GDM1 (cell line): ENCODE results near the gene WNT11.

Experiments
- DNase-seq: peaks from one replicate; lab custom pipeline; 2025; lab: John Stamatoyannopoulos, UW

Gene WNT11

DNA sequence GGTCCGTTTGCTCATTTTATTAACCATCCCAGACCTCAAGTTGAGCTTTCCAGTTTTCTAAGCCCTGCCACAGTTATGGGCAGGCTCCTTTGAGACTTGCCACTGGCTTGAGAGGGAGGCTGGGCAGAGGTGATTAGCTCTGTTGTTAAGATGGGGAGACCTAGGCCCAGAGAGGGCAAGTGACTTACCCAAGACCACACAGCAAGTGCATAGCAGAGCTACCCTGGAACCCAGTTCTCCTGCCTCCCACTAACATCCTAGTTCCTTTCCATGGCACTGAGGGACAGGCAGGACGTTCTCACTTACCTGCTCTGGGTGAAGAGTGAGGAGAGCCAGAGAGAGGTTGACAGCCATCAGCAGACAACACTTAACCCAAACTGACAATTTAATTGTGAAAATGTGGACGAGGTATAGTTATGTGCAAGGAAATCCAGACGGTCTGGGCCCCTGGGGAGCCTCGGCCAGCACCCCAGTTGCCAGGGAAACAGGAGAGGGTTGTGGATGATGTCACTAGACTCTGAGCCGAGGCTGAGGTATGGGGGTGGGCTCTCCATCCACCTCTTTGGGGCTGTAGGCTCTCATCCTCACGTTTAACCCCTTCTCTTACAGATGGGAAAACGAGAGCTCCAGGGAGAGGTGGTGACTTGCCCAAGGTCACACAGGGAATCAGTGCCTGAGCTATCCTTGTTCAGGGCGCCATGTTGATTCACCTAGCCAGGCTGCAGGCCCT lies 12.3 kb upstream of the WNT11 start:
- DNase-seq, result no peak

DNA sequence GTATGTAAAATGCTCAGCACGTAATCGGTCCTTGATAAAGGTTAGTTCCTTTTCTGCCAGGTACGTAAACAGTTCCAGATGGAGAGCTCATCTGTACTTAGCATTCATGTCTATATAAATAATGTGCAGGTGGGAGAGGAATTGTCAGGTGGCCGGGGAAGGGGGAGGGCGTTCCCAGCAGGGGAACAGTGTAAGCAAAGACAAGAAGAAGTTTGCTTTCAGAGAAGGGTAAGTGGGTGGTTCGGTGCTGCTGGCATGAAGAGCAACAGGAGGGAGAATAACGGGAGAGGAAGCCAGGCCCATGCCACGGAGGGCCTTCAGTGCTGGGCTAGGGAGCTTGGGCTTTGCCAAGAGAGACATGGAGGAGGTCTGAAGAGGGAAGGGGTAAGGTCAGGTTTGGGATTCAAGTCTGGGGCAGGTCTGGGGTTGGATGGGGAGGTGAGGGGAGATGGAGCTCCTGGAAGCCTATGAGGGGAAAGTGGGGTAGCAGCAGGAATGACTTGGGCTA lies 11.4 kb upstream of the WNT11 start:
- DNase-seq, result no peak

DNA sequence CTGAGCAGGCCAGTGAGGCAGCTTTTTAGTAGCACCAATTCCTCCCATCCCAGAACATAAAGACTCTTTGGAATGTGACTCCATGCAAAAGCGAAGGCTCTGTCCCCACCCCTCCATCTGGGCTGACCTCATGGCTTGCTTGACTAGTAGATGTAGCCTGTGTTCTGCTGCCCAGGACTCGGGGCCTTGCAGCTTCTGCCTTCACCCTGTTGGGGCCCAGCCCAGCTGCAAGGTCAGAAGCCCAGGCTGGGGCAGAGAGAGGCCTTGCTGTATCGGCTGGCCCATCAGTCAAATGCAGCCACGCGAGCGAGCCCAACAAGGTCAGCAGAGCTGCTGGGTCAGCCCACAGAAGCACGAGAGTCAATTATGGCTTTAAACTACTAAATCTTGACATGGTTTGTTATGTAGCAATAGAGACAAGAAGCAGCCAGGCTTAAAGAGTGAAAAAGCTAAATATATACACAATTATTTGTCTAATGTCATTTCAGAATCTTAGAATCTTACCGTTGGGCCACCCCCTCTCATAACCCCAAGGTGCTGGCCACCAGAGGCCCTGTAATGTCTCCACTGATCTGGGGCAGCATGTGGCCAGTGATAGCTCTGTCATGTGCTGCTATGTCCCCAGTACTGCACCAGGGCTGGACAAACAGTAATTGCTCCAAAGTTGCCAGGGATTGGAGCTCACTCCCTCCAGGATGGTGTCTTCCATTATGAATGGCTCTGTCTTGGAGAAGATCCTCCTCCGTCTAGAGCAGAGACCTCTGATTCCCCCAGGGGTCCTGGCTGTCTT lies 10.4 kb upstream of the WNT11 start:
- DNase-seq, result no peak

DNA sequence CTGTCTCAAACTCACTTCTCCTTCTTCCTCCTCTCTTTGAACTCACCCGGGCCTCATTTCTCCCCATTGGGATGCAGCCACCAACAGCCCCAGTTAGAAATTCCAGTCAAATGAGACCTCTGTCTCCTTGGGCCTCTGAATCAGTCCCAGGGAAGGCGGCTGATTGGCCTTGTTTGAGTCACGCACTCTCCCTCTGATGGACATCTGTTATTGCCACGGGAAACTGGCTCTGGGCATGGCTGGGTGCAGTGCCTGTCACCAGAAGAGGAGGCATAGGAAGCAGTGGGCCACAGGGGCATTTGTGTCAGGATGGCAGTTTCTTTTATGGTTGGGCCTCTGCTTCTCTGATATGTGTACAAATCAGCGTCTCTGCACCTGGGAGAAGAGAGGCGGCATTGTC lies 9.6 kb upstream of the WNT11 start:
- DNase-seq, result no peak

DNA sequence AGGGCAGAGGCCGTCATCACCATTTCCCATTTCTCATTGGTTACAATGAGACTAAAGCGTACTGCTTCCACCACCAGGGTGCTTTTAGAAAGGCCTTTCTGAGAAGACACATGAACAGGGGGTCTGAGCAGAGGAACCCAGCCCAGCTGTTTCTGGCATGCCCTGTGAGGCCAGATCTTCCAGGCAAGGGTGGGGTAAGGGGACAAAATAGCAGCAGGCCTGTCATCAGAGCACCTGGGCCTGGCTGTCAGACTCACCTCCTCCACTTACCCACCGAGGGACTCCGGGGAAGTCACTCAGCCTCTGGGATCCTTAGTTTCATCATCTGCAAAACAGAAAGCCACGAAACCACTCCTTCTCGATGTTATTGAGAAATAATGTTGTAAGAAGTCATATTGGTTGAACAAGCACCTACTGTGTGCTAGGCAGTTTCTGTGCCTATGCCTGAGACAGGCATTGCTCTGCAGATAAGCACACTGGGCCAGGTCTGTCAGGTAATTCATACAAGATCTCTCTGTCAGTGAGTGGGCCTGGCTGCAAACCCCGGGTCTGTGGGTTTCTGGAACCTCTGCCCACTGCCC lies 8.8 kb upstream of the WNT11 start:
- no peak for DNase-seq

DNA sequence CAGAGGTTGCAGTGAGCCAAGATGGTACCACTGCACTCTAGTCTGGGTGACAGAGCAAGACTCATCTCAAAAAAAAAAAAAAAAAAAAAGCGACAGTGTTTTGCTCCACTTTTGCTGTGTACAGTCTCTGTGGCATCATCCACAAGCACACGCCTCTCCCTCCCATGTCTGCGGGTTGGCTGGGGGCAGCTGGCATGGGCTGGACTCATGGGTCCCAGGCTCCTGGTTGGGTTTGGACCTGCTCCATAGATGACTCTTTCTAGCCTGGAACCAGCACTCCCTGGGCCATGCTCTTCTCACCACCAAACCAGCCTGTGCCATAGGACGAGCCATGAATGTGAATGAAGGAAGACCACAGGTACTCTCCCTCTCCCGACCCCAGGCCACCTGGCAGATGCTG lies 7.9 kb upstream of the WNT11 start:
- no peak for DNase-seq

DNA sequence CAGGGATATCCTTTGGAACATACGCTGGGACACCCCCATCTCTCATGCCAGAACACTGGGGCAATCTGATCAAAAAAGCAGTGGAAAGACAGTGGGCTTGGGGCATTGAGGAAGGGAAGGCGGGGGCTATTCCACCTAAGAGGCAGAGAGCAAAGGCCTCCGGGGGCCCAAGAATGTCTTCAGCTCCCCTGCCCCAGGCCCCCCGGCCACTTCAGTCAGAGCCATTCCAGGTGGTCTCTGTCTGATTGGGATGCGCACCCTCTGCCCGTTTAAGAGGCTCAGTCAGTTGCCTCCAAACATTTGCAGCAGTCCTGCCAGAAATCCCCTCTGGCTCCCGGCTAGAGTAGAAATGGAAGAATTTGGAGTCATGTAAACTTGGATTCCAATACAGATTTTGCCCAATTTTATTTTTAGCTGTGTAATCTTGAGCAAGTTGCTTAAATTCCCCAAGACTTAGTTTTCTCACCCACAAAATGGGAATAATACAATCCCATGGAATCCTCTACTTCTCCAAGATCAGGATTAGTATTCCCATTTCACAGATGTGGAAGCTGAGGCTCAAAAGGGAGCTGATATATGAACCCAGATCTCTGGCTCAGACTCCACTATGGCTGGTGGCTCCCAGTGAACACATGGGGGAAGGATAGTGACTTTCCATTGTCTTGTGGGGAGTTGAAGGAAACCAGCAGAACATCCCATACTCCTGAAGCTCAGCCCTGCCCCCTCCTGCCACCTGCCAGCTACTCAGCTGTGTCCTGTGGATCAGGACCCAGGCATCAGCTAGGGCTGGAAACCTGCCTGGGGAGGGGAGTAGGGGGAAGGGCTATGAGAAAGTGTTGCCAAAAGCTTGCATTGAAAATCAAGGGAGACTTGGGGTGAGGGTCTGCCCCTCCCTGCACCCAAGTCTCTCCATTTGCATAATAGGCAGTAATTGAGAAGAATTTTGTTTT lies 6.1 kb upstream of the WNT11 start:
- DNase-seq, result no peak

DNA sequence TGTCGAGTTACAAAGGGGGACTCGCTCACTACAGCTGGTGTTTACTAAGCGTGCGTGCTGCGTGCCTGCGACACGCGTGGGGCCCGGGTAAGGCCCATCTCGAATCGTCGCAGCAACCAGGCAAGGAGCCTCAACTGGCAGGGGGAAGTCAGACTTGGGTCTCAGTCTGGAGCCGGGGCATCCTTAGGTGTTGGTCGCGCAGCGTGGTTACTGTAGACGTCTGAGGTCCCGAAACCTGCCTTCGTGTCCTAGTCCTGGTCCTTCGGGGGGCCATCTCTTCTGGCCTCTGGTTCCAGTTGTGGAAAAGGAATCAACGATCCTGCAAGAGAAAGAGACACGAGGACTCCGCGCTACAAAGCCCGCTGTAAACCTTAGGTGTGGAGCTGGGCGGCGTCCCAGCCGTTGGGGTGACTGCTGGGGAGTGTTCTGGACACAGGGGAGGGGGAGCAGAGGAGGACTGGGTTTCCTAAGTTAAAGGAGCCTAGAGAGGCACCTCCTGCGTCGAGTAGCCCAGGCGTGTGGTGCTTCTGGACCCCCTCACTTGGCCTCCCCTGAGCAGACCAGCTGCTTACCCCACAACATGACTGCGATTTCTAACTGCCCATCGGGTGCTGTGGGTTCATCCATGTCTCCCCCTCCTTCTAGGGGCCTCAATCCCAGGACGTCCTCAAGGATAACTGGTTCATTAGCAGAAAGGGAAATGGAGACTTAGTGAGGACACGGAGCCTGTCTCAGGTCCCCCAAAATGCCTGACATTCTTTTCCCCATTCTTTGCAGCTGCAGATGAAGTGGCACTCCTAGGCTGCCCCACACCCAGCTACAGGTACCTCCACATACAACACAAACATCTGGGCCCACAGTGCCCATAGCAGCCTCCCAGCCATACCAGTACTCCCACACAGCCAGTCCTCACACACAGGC lies 4.9 kb upstream of the WNT11 start:
- DNase-seq, result no peak

DNA sequence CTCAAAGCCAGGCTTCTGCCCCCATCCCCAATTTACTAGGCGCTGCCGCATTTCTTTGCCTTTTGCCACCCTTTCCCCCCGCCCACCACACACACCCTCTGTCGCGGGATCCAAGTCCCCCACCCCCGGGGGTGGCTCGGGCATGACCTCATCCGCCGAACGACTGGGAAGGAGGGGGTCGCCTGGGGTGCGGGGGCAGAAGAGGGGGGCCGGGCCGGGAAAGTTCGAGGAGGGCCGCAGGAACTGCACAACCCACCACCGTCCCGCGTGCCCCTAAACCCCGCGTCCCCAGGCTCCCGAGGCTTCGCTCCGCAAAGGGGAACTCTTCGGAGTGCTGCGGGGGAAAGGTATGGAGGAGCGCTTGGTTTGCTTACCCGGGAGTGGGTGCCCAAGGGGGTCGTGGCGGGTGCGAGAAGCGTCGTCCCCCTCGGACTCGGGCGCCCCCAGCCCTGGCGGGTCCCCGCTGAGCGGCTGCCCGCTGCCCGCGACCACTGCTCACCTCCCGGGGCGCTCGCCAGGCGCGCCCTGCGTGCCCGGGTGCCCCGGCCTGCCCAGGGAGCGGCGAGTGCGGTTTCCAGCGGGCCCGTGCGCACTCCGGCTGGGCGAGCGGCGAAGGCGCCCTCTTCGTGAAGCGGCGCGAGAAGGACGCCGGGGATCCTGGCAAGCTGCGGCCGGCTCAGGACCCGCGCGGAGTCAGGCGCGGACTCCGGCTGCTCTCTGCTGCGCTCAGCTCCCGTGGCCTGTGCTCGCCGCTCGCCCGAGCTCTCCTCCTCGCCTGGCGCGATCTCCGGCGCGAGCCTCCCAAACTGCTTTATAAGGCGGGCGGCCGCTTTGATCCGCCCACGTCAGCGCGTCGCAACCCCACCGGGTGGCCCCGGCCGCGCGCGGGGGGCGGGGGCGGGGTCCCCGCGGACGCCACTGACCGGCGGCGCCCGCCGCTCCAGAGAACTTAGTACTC lies 4.0 kb upstream of the WNT11 start:
- peak; percentile 13 for DNase-seq

DNA sequence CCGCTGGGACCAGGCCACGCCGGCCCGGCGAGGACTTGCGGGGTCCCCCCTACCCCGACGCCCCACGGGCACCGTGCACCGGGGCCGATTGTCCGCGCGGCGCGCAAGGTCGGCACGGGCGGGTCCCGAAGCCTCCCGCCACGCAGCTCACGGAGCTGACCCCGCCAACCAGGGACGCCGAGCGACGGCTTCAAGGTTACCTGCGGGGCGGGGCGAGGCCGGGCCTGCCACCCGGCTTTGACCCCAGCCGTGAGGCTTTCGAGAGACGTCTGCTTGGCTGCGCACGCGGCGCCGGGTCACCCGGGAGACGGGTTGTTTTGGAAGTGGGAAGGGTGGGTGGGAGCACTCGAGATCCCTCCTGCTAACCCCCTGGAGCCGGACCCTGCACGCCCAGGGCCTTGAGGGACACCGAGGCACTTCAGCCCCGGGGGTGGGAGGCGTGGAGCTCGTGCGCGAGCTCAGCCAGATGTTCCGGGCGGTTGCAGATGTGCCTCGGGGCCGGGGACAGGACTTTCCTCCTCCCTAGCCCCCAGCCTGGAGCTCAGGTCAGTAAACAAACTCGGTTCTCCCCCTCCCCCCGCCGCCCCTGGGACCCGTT lies 3.2 kb upstream of the WNT11 start:
- no peak for DNase-seq

DNA sequence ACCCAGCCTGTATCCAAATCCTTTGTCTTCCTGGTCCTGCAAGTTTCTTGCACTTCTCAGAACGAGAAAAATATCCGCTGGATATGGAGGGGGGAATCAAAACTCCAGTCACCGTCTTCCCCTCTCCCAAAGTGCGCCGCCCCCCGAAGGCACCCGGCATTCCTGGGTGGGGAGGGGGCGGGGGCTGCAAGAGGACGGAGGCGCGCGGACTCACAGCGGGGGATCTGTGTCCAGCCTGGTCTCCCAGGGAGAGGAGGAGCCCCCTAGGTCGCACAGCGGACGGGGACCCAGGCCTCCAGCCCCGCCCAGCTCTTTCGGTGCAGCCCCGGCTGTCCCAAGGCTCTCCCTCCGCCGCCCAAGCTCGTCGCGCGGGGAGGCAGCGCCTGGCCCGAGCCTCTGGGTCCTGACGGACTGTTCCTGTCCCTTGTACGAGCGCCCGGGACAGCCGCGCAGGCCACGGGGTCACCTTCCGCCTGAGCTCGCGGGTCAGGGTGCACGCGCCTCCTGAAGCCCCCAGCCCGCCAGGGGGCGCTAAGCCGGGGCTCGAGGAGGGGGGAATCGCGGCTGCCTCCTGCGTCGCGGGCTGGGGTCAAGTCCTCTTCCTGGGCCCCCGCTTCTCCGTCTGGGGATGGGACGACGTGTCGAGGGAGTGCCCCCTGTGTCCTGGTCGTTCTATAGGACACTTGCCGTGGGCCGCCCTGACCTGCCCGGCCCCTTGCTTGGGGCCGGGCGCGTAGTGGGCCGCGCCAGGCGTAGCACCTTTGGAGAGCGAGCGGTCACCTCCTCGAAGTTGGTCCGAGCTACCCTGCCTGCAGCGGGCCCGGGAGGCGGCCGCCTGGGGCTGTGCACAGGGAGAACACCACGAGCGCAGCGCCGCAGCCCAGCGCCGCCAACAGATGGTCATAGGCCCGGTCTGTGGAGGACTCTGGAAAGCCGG lies 2.4 kb upstream of the WNT11 start:
- DNase-seq, result peak; percentile 62

DNA sequence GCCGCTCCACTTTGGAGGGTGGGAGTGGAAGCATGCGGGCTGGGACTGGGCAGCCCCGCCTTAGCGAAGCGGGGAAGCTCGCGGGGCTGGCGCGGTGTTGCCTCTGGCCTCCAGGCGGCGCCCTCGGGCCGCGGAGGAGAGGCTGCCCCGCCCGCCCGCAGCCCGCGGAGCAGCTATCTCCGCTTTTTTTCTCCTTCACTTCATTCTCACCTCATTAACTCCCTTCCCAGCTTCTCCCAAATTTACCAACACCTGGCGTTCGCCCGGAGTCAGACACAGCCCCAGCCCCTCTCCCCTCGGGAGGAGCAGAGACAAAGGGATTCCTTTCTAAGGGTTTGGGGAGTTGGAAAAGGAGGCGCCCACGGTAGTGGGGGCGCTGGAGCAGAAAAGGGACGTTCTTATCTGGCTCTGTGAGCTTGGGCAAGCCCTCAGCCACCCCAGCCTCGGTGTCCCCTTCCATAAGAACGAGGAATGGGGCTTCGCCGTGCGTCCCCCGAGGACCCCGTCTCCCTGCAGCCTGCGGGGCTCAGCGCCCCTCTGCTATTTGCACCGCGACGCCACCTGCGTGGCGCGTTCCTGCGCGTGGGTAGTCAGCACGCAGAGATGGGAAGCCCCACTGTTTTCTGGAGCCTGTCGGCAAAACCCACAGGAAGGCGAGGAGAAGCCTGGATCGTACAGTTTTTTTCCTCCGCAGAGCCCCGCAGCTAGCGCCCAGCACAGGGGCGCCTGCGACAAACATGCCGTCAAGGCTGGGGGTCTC lies 1.5 kb upstream of the WNT11 start:
- peak; percentile 64 for DNase-seq

DNA sequence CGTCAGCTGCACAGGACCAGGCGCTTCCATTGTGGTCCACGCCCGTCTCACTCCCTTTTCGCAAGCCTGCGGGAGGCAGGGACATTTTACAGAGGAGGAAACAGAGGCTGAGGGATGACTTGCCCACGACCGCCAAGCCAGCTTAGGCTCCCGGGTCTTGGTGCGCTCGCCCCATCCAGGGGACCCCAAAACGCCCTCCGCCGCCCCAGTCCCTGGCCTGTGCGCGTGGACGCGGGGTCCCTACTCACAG lies 300 bp downstream of the WNT11 start:
- no peak for DNase-seq

DNA sequence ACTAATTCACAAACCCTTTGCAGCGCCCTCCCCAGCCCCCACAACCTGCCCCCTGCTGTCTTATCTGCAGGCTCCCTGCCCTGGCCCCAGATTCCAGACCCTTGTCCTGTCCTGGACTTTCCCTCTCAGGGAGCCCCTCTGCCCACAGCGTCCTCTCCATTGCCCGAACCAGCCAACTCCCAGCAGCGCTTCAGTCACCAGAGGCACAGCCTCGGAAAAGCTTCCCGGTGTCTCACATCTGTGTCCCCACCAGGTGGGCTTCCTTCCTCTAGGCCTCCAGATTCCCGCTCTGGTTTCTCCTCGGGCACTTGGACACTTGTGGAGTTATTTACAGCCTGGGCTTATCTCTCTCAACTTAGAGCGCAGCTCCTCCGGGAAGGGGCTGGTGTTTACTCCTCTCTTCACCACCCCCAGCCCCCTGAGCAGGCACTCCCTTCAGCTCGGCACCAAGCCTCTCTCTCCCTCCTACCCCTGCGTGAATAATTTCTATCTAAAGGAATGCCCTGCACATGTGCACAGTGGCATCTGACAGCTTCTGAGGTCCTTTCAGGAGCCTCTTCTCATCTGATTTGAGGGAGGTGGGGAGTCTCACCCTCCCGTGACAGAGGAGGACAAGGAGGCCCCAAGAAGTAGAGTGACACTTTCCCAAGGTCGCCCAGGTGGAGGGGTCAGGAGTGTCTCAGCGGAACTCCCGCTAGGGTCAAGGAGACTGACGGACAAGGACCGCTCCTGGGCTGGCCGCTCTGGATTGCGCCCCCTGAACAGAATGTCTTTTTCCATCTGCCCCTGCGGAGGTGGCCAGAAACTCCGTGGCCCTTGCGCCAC lies 838 bp downstream of the WNT11 start:
- no peak for DNase-seq

DNA sequence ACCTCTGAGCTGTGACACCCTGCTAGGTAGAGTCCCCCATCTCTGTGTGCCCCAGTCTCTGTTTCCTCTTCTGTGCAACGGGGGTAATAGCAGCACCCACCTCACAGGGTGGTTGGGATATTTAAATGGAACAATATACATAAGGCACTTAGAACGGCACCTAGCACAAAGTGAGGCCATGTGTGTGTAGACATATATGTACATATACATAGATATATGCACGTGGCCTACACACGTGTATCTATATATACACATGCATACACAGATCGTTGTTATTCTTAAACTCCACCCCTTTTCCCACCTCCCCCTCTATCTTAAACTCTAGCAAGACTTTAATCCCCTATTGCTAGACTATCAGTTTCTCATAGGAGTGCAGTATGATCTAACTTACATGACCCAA lies 2.4 kb downstream of the WNT11 start:
- no peak for DNase-seq

DNA sequence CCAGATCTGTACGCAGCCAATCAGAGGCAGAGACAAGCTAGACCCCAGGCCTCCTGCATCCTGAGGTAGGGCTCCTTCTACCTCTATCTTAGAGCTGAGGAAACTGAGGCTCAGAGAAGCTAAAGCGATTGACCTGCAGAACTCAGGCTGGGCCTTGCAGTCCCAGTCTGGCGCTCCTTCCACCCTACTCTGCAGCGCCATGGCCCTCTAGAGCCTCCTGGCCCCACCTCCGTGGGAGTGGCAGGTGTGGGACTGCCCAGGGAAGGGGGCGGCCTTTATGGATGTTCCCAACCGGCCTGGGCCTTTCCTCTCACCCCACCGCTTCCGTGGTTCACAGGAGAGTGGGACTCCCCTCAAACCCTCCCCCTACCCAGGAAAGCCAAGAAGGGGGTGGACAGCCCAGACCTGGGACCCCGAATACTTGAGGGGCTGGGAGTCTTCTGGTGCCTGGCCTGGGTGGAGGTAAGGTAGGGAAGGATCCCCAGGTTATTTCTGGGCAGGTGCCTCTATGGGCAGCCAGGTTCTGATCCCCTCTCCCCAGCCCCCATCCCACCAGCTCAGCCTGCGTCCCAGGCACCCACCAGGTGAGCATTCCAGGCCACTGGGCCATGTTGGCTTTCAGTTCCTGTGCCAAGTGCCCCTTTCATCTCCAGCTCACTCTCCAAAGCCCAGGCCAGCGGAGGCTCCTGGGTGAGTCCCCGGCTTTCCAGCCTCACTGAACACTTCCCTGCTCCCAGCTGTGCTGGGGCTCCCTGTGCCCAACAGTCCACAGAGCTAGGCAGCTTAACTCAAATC lies 3.0 kb downstream of the WNT11 start:
- DNase-seq, result no peak
